Fibroblast of peridontal ligament (primary cell): ENCODE measurements around the gene SUMO2.
"Not testable (repeated sequence)": the region's sequence is repeated elsewhere in the genome, so short reads cannot be mapped to it uniquely, and the experiment has no call there.

Experiments used
- DNase-seq: peaks from one replicate; pipeline ENCODE4 v3.0.0-alpha.2; 2010; ENCODE audit errors: extremely low read depth

Gene SUMO2

GRCh38 chr17:75181608-75182318, 996 bp downstream of the SUMO2 start:
- peak; percentile 9 for DNase-seq

DNA sequence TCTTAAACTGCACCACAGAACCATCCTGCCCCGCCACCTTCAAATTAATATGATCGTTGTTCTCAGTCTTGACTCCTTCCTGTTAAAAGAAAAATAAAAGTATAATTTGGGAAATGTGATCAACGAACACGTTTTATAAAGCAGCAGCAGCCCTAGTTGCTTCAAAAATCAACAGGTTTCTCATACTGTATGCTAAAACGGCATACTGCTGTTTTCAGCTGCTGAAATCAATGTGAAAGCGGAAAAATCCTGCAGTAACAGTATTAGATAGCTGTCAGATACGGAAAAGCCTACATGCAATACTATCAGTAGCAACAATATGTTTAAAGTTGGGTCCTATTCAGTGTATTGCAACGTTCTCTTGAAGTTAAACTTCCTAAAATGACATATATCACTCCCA, 1.6 kb downstream of the SUMO2 start:
- peak; percentile 21 for DNase-seq

DNA sequence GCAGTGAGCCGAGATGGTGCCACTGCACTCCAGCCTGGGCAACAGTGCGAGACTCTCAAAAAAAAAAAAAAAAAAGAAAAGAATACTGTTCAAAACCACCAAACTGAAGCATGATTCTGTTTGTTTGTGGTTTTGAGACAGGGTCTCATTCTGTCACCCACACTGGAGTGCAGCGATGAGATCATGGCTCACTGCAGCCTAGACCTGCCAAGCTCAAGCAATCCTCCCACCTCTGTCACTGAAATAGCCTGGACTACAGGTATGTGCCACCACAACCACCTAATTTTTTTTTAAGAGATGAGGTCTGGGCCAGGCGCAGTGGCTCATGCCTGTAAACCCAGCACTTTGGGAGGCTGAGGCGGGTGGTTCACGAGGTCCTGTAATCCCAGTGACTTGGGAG, 4.3 kb downstream of the SUMO2 start:
- no peak for DNase-seq

GRCh38 chr17:75176625-75177024, 6.1 kb downstream of the SUMO2 start:
- no peak for DNase-seq

DNA sequence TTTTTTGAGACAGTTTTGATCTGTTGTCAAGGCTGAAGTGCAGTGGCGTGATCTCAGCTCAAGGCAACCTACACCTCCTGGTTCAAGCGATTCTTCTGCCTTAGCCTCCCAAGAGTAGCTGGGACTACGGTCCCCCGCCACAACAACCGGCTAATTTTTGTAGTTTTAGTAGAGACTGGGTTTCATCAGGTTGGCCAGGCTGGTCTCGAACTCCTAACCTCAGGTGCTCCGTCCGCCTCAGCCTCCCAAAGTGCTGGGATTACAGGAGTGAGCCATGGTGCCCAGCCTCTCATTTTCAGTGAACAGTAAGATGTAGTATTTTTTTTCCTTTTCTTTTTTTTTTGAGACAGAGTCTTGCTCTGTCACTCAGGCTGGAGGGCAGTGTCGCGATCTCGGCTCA, 7.8 kb downstream of the SUMO2 start:
- DNase-seq = no peak

- no peak for DNase-seq
Measured at GRCh38 chr17:75173526-75173925, 9.2 kb downstream of the SUMO2 start.

- DNase-seq = no peak
Measured at GRCh38 chr17:75168998-75169397, 13.8 kb downstream of the SUMO2 start.

DNA sequence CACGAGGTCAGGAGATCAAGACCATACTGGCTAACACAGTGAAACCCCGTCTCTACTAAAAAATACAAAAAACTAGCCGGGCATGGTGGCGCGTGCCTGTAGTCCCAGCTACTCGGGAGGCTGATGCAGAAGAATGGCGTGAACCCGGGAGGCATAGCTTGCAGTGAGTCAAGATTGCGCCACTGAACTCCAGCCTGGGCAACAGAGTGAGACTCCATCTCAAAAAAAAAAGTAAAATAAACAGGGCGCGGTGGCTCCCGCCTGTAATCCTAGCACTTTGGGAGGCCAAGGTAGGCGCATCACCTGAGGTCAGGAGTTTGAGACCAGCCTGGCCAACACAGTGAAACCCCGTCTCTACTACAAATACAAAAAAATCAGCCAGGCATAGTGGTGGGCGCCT, 18.2 kb downstream of the SUMO2 start:
- DNase-seq = not testable (repeated sequence)

DNA sequence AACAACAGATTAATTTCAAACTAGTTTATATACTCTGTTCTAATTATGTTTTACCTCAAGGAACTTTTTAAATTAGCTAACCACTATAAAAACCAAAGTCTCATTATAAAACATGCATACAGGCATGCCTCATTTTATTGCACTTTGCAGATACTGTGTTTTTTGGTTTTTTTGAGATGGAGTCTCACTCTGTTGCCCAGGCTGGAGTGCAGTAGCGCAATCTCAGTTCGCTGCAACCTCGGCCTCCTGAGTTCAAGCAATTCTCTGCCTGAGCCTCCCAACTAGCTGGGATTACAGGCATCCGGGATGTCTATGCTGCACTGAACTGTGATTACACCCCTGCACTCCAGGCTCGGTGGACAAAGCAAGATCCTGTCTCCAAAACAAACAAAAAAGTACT, 19.7 kb downstream of the SUMO2 start:
- no peak for DNase-seq

GRCh38 chr17:75160211-75160610, 22.5 kb downstream of the SUMO2 start:
- DNase-seq = no peak

- no peak for DNase-seq
Measured at GRCh38 chr17:75159196-75160031, 23.3 kb downstream of the SUMO2 start.

DNA sequence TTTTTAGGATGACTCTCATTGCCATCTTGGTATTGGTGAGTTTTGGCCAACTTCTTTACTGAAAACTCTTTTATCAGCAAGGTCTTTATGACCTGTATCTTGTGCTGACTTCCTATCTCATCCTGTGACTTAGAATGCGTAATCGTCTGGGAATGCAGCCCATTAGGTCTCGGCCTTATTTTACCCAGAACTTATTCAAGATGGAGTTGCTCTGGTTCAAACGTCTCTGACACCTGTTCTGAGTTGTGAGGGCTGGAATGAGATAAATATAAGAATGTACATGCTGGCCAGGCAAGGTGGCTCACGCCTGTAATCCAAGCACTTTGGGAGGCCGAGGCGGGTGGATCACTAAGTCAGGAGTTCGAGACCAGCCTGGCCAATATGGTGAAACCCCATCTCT, 24.3 kb downstream of the SUMO2 start:
- DNase-seq = not testable (repeated sequence)

DNA sequence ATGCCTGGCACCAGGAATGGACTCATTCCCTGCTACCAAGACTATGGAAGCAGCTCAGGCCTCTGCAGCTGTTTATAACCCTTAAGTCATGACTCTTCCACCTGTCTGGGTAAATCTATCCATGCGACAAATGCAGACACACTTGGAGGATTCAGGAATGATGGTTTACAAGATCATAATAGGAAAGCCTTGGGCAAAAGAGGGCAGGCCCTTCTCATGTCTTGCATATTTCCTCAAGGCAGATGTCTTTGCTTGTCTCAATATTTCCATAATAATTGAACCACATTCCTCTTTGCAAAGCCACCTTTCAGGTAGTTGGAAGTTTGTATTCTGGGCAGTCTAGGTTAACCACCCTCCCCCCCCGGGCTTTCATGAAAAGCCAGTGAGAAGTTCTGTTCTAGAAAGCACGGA, 27.6 kb downstream of the SUMO2 start:
- no peak for DNase-seq

DNA sequence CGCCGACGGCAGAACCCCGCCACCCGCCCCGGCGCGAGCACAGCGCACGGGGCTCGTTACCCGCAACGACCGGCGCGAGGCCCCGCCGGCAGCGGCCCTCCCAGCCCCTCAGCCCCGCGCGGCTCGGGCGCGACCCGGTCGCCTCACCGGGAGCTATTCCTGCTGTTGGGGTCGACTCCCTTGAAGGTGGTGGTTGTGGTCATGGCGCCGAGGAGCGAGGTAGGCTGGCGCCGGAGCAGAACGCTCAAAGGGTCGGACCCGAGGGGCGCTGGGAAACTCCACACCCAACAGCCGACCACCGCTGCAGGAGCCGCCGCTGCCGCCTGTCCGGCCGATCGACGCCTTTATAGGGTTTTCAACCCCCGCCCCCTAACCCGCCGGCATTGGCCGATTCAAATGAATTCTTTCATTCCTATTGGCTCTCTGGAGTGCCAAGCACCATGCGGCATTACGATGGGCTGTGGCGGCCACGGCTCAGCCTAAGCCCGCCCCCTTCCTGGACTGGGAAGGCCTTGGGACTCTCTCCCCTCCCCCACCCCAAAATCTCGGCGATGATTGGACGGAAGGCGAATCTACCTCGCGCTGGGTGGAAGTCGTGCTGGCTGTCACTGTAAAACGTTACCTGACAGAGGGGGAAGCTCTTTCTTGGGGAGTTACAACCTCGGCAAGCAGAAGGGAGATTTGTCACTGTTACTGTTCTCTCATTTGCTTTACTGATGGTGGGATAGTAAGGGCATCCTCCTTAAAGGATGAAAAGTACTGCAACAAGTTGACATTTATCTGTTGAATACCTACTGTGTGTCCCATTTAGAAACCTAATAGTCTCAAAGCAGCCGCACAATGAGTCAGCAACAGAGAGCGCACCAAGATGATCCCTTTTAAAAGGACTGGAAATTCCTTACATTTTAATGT, 28.3 kb downstream of the SUMO2 start, which contains the start of gene JPT1:
Gene JPT1, minus strand, starts transcription at position 318 of the 912 bp plus-strand sequence. Its CDS starts 115 bp downstream, at position 203.
- peak; percentile 98 for DNase-seq

GRCh38 chr17:75153780-75154194, 29.0 kb downstream of the SUMO2 start:
- DNase-seq = no peak

- no peak for DNase-seq
Measured at GRCh38 chr17:75152922-75153779, 29.6 kb downstream of the SUMO2 start.

- no peak for DNase-seq
Measured at GRCh38 chr17:75152523-75152921, 30.2 kb downstream of the SUMO2 start.

GRCh38 chr17:75151930-75152329, 30.8 kb downstream of the SUMO2 start:
- DNase-seq = no peak

DNA sequence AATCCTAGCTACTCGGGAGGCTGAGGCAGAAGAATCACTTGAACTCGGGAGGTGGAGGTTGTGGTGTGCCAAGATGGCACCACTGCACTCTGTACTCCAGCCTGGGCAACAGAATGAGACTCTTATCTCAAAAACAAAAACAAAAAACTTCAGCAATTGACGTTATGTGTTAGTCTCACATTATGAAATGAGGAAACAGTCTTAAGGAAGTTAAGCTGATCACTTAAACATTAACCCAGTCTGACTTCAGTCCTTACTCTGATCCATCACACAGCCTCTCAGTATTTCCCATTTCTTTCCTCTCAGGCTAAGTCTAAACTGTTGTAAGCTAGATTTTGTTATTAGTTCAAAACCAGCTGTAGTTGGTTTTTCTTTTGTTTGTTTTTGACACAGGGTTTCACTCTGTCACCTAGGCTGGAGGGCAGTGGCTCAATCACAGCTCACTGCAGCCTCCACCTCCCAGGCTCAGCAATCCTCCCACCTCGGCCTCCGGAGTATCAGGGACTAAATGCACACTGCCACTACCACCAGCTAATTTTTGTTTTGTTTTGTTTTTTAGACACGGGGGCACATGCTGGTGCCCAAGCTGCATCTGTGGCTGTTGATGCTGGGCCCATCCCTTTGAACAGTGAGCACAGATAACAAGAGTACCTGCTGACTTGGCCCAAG, 34.7 kb downstream of the SUMO2 start:
- no peak for DNase-seq

DNA sequence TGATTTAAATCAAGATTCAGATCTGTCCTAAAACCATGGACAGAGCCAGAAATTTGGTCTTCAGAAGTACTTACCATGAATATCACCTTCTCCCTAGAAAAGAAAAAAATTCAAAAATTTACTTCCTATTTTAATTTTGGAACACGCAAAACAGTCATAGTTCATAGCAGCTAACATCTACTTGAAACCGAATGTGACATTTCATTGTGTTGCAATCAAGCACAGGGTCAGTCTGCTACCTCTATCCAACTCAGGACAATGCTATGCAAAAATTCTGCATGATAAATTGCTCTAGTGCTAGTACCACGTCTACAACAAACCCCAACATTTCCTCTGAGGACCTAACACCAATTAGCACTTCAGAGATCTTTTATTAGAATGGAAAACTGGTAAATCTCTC, 36.2 kb downstream of the SUMO2 start:
- DNase-seq = no peak
